Parathyroid adenoma (tissue), 2 donors: ENCODE data around the gene CRYBB3.

Experiments used
- H2AFZ ChIP-seq: fragments of 300-600 bp; sonication (generic); one replicate; pipeline ENCODE4 v1.7.0; 2017; ENCODE audit warnings: antibody characterized with exemption, mild to moderate bottlenecking
- H3K27ac ChIP-seq: fragments of 300-600 bp; sonication (generic); one replicate; pipeline ENCODE4 v1.7.0; 2017
- H3K27me3 ChIP-seq: fragments of 300-600 bp; sonication (generic); one replicate; pipeline ENCODE4 v1.7.0; 2017; ENCODE audit warnings: low read length; ENCODE audit not compliant: control insufficient read depth, insufficient read depth
- H3K36me3 ChIP-seq: fragments of 300-600 bp; sonication (generic); one replicate; pipeline ENCODE4 v1.7.0; 2017; ENCODE audit warnings: low read length; ENCODE audit not compliant: control insufficient read depth, insufficient read depth
- H3K4me1 ChIP-seq: fragments of 300-600 bp; sonication (generic); one replicate; pipeline ENCODE4 v1.7.0; 2017; ENCODE audit warnings: control low read depth
- H3K4me2 ChIP-seq: fragments of 300-600 bp; sonication (generic); one replicate; pipeline ENCODE4 v1.7.0; 2017; ENCODE audit warnings: low read length
- H3K4me3 ChIP-seq: fragments of 300-600 bp; sonication (generic); one replicate; pipeline ENCODE4 v1.7.0; 2017; ENCODE audit warnings: low read depth, low read length
- H3K79me2 ChIP-seq: fragments of 300-600 bp; sonication (generic); one replicate; pipeline ENCODE4 v1.7.0; 2017; ENCODE audit warnings: control low read depth
- H3K9ac ChIP-seq: fragments of 300-600 bp; sonication (generic); one replicate; pipeline ENCODE4 v1.7.0; 2017; ENCODE audit warnings: mild to moderate bottlenecking
- H3K9me3 ChIP-seq: fragments of 300-600 bp; sonication (generic); one replicate; pipeline ENCODE4 v1.7.0; 2017; ENCODE audit warnings: low read length; ENCODE audit not compliant: control insufficient read depth
- TF ChIP-seq, protein P1 (sequence below): fragments of 300-600 bp; sonication (generic); IDR thresholded peaks from one replicate; pipeline ENCODE4 v1.7.0; 2017; ENCODE audit warnings: antibody characterized with exemption, mild to moderate bottlenecking
- donor health status: primary hyperparathyroidism.

The CRYBB3 gene

DNA sequence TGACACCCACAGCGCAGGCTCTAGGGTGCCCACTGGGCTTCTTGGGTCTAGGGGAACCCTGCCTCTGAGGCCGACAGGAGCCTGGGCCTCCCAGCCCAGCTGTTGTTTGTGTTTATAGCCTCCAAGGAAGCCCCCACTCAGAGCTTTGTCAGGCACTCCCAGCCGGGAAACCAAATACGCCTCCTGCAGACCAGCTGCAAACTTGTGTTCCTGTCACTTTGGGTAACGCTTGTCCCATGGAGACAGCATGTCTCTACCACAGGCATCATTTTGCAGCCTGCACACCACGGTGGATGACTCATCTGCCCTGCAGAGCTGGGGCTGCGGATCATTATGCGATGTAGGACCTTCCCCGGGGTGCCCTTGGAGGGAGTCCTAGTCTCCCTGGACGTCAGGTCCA is 40.6 kb upstream of the CRYBB3 start:
- H3K4me3 ChIP-seq: no peak overlapping the region
- no peaks in the 10 kb centered on the region for H3K27me3 ChIP-seq
- TF ChIP-seq, protein P1, sequence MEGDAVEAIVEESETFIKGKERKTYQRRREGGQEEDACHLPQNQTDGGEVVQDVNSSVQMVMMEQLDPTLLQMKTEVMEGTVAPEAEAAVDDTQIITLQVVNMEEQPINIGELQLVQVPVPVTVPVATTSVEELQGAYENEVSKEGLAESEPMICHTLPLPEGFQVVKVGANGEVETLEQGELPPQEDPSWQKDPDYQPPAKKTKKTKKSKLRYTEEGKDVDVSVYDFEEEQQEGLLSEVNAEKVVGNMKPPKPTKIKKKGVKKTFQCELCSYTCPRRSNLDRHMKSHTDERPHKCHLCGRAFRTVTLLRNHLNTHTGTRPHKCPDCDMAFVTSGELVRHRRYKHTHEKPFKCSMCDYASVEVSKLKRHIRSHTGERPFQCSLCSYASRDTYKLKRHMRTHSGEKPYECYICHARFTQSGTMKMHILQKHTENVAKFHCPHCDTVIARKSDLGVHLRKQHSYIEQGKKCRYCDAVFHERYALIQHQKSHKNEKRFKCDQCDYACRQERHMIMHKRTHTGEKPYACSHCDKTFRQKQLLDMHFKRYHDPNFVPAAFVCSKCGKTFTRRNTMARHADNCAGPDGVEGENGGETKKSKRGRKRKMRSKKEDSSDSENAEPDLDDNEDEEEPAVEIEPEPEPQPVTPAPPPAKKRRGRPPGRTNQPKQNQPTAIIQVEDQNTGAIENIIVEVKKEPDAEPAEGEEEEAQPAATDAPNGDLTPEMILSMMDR: no peak
- H3K9ac ChIP-seq: no peak overlapping the region
- H3K27ac ChIP-seq: no peak overlapping the region
- H3K9me3 ChIP-seq: no peaks in the 10 kb centered on the region
- H2AFZ ChIP-seq: no peak overlapping the region
- peaks cover under 1% of the 10 kb centered on the region for H3K79me2 ChIP-seq
- no peaks in the 10 kb centered on the region for H3K36me3 ChIP-seq
- H3K4me1 ChIP-seq: no peaks in the 10 kb centered on the region
- H3K4me2 ChIP-seq: no peak overlapping the region

GRCh38 chr22:25160120-25160996 is 39.3 kb upstream of the CRYBB3 start:
- no peaks in the 10 kb centered on the region for H3K9me3 ChIP-seq
- no peaks in the 10 kb centered on the region for H3K36me3 ChIP-seq
- no peak overlapping the region for H2AFZ ChIP-seq
- H3K27me3 ChIP-seq: no peaks in the 10 kb centered on the region
- TF ChIP-seq, protein P1: no peak
- no peak overlapping the region for H3K4me2 ChIP-seq
- H3K4me3 ChIP-seq: no peak overlapping the region
- no peak overlapping the region for H3K9ac ChIP-seq
- peaks cover 3% of the 10 kb centered on the region for H3K79me2 ChIP-seq
- no peak overlapping the region for H3K27ac ChIP-seq
- H3K4me1 ChIP-seq: no peaks in the 10 kb centered on the region

DNA sequence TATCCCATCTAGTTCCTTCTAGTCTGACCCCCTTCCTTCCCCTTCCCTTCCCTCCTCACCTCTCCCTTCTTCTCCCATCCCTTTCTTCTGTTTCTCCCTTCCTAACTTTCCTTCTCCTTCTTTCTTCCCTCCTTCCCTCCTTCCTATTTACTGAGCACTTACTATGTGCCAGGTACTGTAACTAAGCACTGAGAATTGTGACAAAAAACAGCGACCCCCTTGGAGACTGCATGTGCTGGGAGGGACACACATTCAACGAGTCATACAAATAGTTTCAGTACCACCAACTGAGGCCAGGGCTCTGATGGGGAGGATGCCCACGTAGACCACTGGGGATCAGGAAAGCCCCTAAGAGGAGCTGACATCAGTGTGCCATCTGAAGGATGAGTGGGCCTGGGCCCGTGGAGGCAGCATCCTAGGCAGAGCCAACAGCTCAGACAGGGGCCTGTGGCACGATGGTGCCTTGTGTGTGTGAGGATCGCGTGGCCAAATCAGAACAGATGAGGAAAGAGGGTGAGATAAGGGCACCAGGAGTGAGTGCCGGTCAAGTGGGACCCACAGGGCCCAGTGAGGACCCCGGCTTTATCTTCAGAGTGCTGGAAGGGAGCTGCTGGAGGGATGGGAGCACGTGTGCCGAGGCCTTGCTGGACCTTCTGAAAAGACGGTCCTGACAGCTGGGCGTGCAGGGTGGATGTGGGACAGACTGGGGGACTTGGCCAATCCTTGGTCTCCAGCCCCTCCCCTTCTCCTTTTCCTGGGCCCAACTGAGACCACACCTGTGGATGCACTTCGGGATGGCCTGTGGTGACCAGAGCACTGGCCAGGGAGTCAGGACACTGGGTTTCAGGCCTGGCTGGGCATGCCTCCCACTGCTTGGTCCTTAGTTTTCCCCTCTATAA is 38.4 kb upstream of the CRYBB3 start:
- H2AFZ ChIP-seq: no peak overlapping the region
- H3K27me3 ChIP-seq: no peaks in the 10 kb centered on the region
- H3K4me1 ChIP-seq: no peaks in the 10 kb centered on the region
- H3K4me2 ChIP-seq: no peak overlapping the region
- no peak overlapping the region for H3K4me3 ChIP-seq
- H3K36me3 ChIP-seq: no peaks in the 10 kb centered on the region
- peaks cover 3% of the 10 kb centered on the region for H3K79me2 ChIP-seq
- no peak overlapping the region for H3K9ac ChIP-seq
- no peaks in the 10 kb centered on the region for H3K9me3 ChIP-seq
- TF ChIP-seq, protein P1: no peak
- no peak overlapping the region for H3K27ac ChIP-seq

- no peaks in the 10 kb centered on the region for H3K36me3 ChIP-seq
- H3K4me1 ChIP-seq: no peaks in the 10 kb centered on the region
- H3K27me3 ChIP-seq: no peaks in the 10 kb centered on the region
- TF ChIP-seq, protein P1: no peak
- H3K4me2 ChIP-seq: no peak overlapping the region
- no peak overlapping the region for H3K9ac ChIP-seq
- no peak overlapping the region for H3K4me3 ChIP-seq
- no peak overlapping the region for H3K27ac ChIP-seq
- H3K79me2 ChIP-seq: peaks cover 3% of the 10 kb centered on the region
- no peak overlapping the region for H2AFZ ChIP-seq
- no peaks in the 10 kb centered on the region for H3K9me3 ChIP-seq
Measured at GRCh38 chr22:25161916-25162530, 37.6 kb upstream of the CRYBB3 start.
